SK-N-SH treated with all-trans-retinoic acid at 6 μM for 48 hours (cell line): ENCODE measurements around the gene PYDC2.
"Not testable (repeated sequence)": the region's sequence is repeated elsewhere in the genome, so short reads cannot be mapped to it uniquely, and the experiment has no call there.

Experiments used
- ATAC-seq: fragments of 200-7000 bp; cut with Tn5 transposase; 3 replicates; pipeline ENCODE4 v1.9.1; 2020; ENCODE audit warnings: mild to moderate bottlenecking, moderate library complexity
- ARNTL ChIP-seq: fragments of 450-650 bp; formaldehyde crosslinking; IDR thresholded peaks from 2 replicates; pipeline ENCODE4 v1.5.0; 2020; ENCODE audit warnings: low read depth, mild to moderate bottlenecking, moderate library complexity, borderline replicate concordance
- BACH2 ChIP-seq: fragments of 250-450 bp; sonication (Bioruptor Pico); IDR thresholded peaks from 2 replicates; pipeline ENCODE4 v1.9.0; 2021; ENCODE audit warnings: mild to moderate bottlenecking, borderline replicate concordance
- CSDC2 ChIP-seq: fragments of 250-450 bp; sonication (Bioruptor Pico); IDR thresholded peaks from 2 replicates; pipeline ENCODE4 v1.5.0; 2020; ENCODE audit warnings: mild to moderate bottlenecking, moderate library complexity
- CSRNP3 ChIP-seq: fragments of 250-450 bp; sonication (Bioruptor Pico); IDR thresholded peaks from 2 replicates; pipeline ENCODE4 v1.5.1; 2021; ENCODE audit warnings: mild to moderate bottlenecking, moderate library complexity
- GLIS3 ChIP-seq: fragments of 250-450 bp; sonication (Bioruptor Pico); IDR thresholded peaks from 2 replicates; pipeline ENCODE4 v1.5.0; 2020; ENCODE audit warnings: mild to moderate bottlenecking, moderate library complexity
- ISL1 ChIP-seq: fragments of 250-450 bp; sonication (Bioruptor Pico); IDR thresholded peaks from 2 replicates; pipeline ENCODE4 v2.1.2; 2022; ENCODE audit warnings: mild to moderate bottlenecking, moderate library complexity
- OSR1 ChIP-seq: fragments of 250-450 bp; sonication (Bioruptor Pico); IDR thresholded peaks from 2 replicates; pipeline ENCODE4 v1.8.0; 2022; ENCODE audit warnings: moderate library complexity, mild to moderate bottlenecking, inconsistent platforms
- PPARA ChIP-seq: fragments of 250-450 bp; sonication (Bioruptor Pico); IDR thresholded peaks from 2 replicates; pipeline ENCODE4 v1.5.0; 2020; ENCODE audit warnings: mild to moderate bottlenecking, borderline replicate concordance
- RARB ChIP-seq: fragments of 250-450 bp; sonication (Bioruptor Pico); IDR thresholded peaks from 2 replicates; pipeline ENCODE4 v1.8.0; 2021; ENCODE audit warnings: mild to moderate bottlenecking, moderate library complexity
- SNAI2 ChIP-seq: fragments of 250-450 bp; sonication (Bioruptor Pico); IDR thresholded peaks from 2 replicates; pipeline ENCODE4 v1.5.0; 2020; ENCODE audit warnings: mild to moderate bottlenecking, moderate library complexity
- TCF4 ChIP-seq: fragments of 250-450 bp; sonication (Bioruptor Pico); IDR thresholded peaks from 2 replicates; pipeline ENCODE4 v1.8.0; 2021; ENCODE audit warnings: mild to moderate bottlenecking, moderate library complexity, borderline replicate concordance
- TOX ChIP-seq: fragments of 250-450 bp; sonication (Bioruptor Pico); IDR thresholded peaks from 2 replicates; pipeline ENCODE4 v1.8.0; 2021; ENCODE audit warnings: mild to moderate bottlenecking, moderate library complexity, borderline replicate concordance
- ZC3H10 ChIP-seq: fragments of 250-450 bp; sonication (Bioruptor Pico); IDR thresholded peaks from 2 replicates; pipeline ENCODE4 v1.5.1; 2021; ENCODE audit warnings: mild to moderate bottlenecking, moderate library complexity
- ZFP3 ChIP-seq: fragments of 250-450 bp; sonication (Bioruptor Pico); IDR thresholded peaks from 2 replicates; pipeline ENCODE4 v1.5.0; 2020; ENCODE audit warnings: mild to moderate bottlenecking, moderate library complexity
- ZNF565 ChIP-seq: fragments of 450-650 bp; formaldehyde crosslinking; conservative IDR thresholded peaks from 2 replicates; pipeline ENCODE4 v1.5.0; 2020; ENCODE audit warnings: low read depth, mild to moderate bottlenecking, moderate library complexity
- ZNF70 ChIP-seq: fragments of 450-650 bp; formaldehyde crosslinking; IDR thresholded peaks from 2 replicates; pipeline ENCODE4 v1.5.0; 2020; ENCODE audit warnings: mild to moderate bottlenecking, moderate library complexity
- TF ChIP-seq, protein P1 (sequence below): fragments of 250-450 bp; sonication (Bioruptor Pico); IDR thresholded peaks from 2 replicates; pipeline ENCODE4 v1.8.0; 2021; ENCODE audit warnings: low read depth, mild to moderate bottlenecking, moderate library complexity, borderline replicate concordance
- TF ChIP-seq, protein P2 (sequence below): fragments of 250-450 bp; sonication (Bioruptor Pico); IDR thresholded peaks from 2 replicates; pipeline ENCODE4 v1.8.0; 2020; ENCODE audit warnings: mild to moderate bottlenecking, moderate library complexity, borderline replicate concordance
- TF ChIP-seq, protein P3 (sequence below): fragments of 250-450 bp; sonication (Bioruptor Pico); IDR thresholded peaks from 2 replicates; pipeline ENCODE4 v1.5.1; 2020; ENCODE audit warnings: low read depth, mild to moderate bottlenecking, moderate library complexity

PYDC2 gene

GRCh38 chr3:191476066-191476772 is 15.3 kb downstream of the PYDC2 start (continued):
- TF ChIP-seq TCF4 (CRISPR knock-in tag) = no peak
- TF ChIP-seq BACH2 (CRISPR knock-in tag) = no peak
- TF ChIP-seq SNAI2 = no peak

GRCh38 chr3:191483994-191484393 is 23.0 kb downstream of the PYDC2 start:
- not testable (repeated sequence) for ATAC-seq

DNA sequence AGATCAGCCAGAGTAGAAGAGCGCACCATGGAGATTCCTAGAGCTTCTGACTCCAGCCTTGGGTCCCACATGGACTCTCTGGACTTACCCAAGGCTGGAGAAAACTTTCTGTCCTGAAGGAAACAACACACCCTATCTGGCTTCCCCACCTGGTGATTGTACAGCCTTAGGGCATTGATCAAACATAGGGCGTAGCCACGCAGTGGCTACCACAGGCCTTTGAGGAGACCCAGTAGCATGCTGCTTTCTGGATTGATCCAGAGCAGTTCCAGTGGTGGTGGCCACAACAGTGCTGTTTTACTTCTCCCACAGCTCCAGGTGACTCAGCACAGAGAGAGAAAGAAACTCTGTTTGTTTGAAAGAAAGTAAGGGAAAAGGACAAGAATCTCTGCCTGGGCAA is 23.5 kb downstream of the PYDC2 start:
- ATAC-seq = no peak
- no peak for TF ChIP-seq ZFP3
- TF ChIP-seq, protein P1, sequence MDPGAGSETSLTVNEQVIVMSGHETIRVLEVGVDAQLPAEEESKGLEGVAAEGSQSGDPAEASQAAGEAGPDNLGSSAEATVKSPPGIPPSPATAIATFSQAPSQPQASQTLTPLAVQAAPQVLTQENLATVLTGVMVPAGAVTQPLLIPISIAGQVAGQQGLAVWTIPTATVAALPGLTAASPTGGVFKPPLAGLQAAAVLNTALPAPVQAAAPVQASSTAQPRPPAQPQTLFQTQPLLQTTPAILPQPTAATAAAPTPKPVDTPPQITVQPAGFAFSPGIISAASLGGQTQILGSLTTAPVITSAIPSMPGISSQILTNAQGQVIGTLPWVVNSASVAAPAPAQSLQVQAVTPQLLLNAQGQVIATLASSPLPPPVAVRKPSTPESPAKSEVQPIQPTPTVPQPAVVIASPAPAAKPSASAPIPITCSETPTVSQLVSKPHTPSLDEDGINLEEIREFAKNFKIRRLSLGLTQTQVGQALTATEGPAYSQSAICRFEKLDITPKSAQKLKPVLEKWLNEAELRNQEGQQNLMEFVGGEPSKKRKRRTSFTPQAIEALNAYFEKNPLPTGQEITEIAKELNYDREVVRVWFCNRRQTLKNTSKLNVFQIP (CRISPR knock-in tag) = no peak
- no peak for TF ChIP-seq TCF4 (CRISPR knock-in tag)
- TF ChIP-seq, protein P2, sequence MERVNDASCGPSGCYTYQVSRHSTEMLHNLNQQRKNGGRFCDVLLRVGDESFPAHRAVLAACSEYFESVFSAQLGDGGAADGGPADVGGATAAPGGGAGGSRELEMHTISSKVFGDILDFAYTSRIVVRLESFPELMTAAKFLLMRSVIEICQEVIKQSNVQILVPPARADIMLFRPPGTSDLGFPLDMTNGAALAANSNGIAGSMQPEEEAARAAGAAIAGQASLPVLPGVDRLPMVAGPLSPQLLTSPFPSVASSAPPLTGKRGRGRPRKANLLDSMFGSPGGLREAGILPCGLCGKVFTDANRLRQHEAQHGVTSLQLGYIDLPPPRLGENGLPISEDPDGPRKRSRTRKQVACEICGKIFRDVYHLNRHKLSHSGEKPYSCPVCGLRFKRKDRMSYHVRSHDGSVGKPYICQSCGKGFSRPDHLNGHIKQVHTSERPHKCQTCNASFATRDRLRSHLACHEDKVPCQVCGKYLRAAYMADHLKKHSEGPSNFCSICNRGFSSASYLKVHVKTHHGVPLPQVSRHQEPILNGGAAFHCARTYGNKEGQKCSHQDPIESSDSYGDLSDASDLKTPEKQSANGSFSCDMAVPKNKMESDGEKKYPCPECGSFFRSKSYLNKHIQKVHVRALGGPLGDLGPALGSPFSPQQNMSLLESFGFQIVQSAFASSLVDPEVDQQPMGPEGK (CRISPR knock-in tag) = no peak
- TF ChIP-seq, all 23 proteins: peak for 0

DNA sequence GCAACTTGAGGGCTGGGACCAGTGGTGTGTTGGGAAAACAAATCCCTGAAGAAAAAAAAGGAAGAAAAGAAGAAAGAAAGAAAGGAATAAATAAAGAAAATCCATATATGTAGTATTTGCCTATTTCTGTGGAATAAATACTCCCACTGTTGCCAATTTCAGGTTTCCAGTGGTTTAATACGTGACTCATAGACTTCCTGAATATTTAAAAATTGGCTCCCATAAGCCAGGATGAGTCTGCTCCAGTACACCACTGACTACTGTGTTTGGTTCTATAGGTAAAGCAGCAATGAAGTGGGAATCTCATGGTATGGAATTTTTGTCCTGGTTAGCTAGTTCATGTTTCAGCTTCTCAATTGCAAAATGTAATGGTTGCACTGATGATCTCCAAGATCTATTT is 31.6 kb downstream of the PYDC2 start:
- peak; percentile 57; the same call in 1 of the 3 replicates for ATAC-seq
- TF ChIP-seq ZNF70 (no peak), ISL1 (no peak), ARNTL (CRISPR knock-in tag) (no peak), PPARA (no peak), CSDC2 (CRISPR knock-in tag) (no peak), OSR1 (CRISPR knock-in tag) (no peak), CSRNP3 (CRISPR knock-in tag) (no peak), ZC3H10 (CRISPR knock-in tag) (no peak), ZFP3 (no peak), RARB (CRISPR knock-in tag) (no peak), BACH2 (CRISPR knock-in tag) (no peak), TCF4 (CRISPR knock-in tag) (no peak), ZNF565 (CRISPR knock-in tag) (no peak), GLIS3 (CRISPR knock-in tag) (no peak), TOX (CRISPR knock-in tag) (no peak)
- TF ChIP-seq, protein P2 (CRISPR knock-in tag) = no peak
- TF ChIP-seq, protein P3, sequence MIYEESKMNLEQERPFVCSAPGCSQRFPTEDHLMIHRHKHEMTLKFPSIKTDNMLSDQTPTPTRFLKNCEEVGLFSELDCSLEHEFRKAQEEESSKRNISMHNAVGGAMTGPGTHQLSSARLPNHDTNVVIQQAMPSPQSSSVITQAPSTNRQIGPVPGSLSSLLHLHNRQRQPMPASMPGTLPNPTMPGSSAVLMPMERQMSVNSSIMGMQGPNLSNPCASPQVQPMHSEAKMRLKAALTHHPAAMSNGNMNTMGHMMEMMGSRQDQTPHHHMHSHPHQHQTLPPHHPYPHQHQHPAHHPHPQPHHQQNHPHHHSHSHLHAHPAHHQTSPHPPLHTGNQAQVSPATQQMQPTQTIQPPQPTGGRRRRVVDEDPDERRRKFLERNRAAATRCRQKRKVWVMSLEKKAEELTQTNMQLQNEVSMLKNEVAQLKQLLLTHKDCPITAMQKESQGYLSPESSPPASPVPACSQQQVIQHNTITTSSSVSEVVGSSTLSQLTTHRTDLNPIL (CRISPR knock-in tag) = no peak
